ENCODE data around the gene KCNMA1.

KCNMA1 gene

GRCh38 chr10:77266242-77266641 is 371.4 kb downstream of the KCNMA1 start:
- no peak overlapping the region for H4K8ac ChIP-seq (ENCODE audit: low read length)
- no peak overlapping the region for H2BK12ac ChIP-seq (ENCODE audit: low read length in 2 of 2)
- H3K27me3 ChIP-seq (ENCODE audit: control insufficient read depth in 1 of 2, insufficient read depth in 1 of 2, low read length in 2 of 2): no peaks in the 10 kb centered on the region
- no peaks in the 10 kb centered on the region for H3K9me3 ChIP-seq (ENCODE audit: control insufficient read depth, low read length)
- H3K23ac ChIP-seq (ENCODE audit: low read length in 2 of 2): no peak overlapping the region
- H2AK5ac ChIP-seq (ENCODE audit: low read length, severe bottlenecking): no peak overlapping the region
- no peak overlapping the region for H3K14ac ChIP-seq (ENCODE audit: low read length in 2 of 2)
- no peak overlapping the region for H2AFZ ChIP-seq (ENCODE audit: low read depth, low read length)
- H3K79me1 ChIP-seq (replicated peaks; ENCODE audit: low read length, poor library complexity, severe bottlenecking): peaks cover 5% of the 10 kb centered on the region
- H3K27ac ChIP-seq (ENCODE audit: low read length, poor library complexity, severe bottlenecking): no peak overlapping the region
- WGBS: 100% methylated on average over 1 of the region's 2 CpGs
- no peak overlapping the region for H2BK15ac ChIP-seq (ENCODE audit: low read depth, poor library complexity, severe bottlenecking)
- H3K18ac ChIP-seq (ENCODE audit: low read depth in 1 of 2, low read length in 2 of 2): no peak overlapping the region
- no peak overlapping the region for H3K4me3 ChIP-seq (ENCODE audit: insufficient read depth in 1 of 2, low read depth in 1 of 2, low read length in 2 of 2)
- H3K4ac ChIP-seq (ENCODE audit: low read depth in 1 of 2, low read length in 2 of 2): no peak overlapping the region
- H3K9ac ChIP-seq (ENCODE audit: low read length): no peak overlapping the region
- no peak overlapping the region for H4K91ac ChIP-seq (ENCODE audit: low read length)
- no peak overlapping the region for H2BK5ac ChIP-seq (ENCODE audit: low read depth, low read length, poor library complexity, severe bottlenecking)
- peaks cover 3% of the 10 kb centered on the region for H3K4me1 ChIP-seq (ENCODE audit: control insufficient read depth, insufficient read depth, low read depth, low read length)
- H3K4me2 ChIP-seq (ENCODE audit: low read length, poor library complexity, severe bottlenecking): no peak overlapping the region
- no peak overlapping the region for H2BK120ac ChIP-seq (ENCODE audit: low read depth, low read length)
- no peaks in the 10 kb centered on the region for H3K36me3 ChIP-seq (ENCODE audit: control insufficient read depth in 1 of 2, insufficient read depth in 2 of 2, low read depth in 1 of 2, low read length in 2 of 2)
- DNase-seq: no peak

- Histone ChIP-seq H3K36me3 (ENCODE audit: control insufficient read depth in 1 of 2, insufficient read depth in 2 of 2, low read depth in 1 of 2, low read length in 2 of 2) (no peaks in the 10 kb centered on the region), H2BK12ac (ENCODE audit: low read length in 2 of 2) (no peak overlapping the region), H3K4ac (ENCODE audit: low read depth in 1 of 2, low read length in 2 of 2) (no peak overlapping the region), H3K79me1 (replicated peaks; ENCODE audit: low read length, poor library complexity, severe bottlenecking) (peaks cover 2% of the 10 kb centered on the region), H2BK15ac (ENCODE audit: low read depth, poor library complexity, severe bottlenecking) (no peak overlapping the region), H3K4me2 (ENCODE audit: low read length, poor library complexity, severe bottlenecking) (no peak overlapping the region), H2AFZ (ENCODE audit: low read depth, low read length) (no peak overlapping the region), H4K91ac (ENCODE audit: low read length) (no peak overlapping the region), H3K4me3 (ENCODE audit: insufficient read depth in 1 of 2, low read depth in 1 of 2, low read length in 2 of 2) (no peak overlapping the region), H3K18ac (ENCODE audit: low read depth in 1 of 2, low read length in 2 of 2) (no peak overlapping the region), H3K27me3 (ENCODE audit: control insufficient read depth in 1 of 2, insufficient read depth in 1 of 2, low read length in 2 of 2) (no peaks in the 10 kb centered on the region), H3K9me3 (ENCODE audit: control insufficient read depth, low read length) (no peaks in the 10 kb centered on the region), H3K4me1 (ENCODE audit: control insufficient read depth, insufficient read depth, low read depth, low read length) (peaks cover 3% of the 10 kb centered on the region), H2BK5ac (ENCODE audit: low read depth, low read length, poor library complexity, severe bottlenecking) (no peak overlapping the region), H2AK5ac (ENCODE audit: low read length, severe bottlenecking) (no peak overlapping the region), H3K23ac (ENCODE audit: low read length in 2 of 2) (no peak overlapping the region), H3K27ac (ENCODE audit: low read length, poor library complexity, severe bottlenecking) (no peak overlapping the region), H3K14ac (ENCODE audit: low read length in 2 of 2) (no peak overlapping the region), H4K8ac (ENCODE audit: low read length) (no peak overlapping the region), H3K9ac (ENCODE audit: low read length) (no peak overlapping the region), H2BK120ac (ENCODE audit: low read depth, low read length) (no peak overlapping the region)
- no peak for DNase-seq
- WGBS: 98% methylated on average over 3 of the region's 3 CpGs
These were observed 373.1 kb downstream of the KCNMA1 start for GRCh38 chr10:77264527-77264926.

GRCh38 chr10:77264107-77264506 is 373.5 kb downstream of the KCNMA1 start:
- DNase-seq: no peak
- WGBS: 97% methylated on average over 4 of the region's 4 CpGs
- Histone ChIP-seq H3K4me3 (ENCODE audit: insufficient read depth in 1 of 2, low read depth in 1 of 2, low read length in 2 of 2) (no peak overlapping the region), H3K36me3 (ENCODE audit: control insufficient read depth in 1 of 2, insufficient read depth in 2 of 2, low read depth in 1 of 2, low read length in 2 of 2) (no peaks in the 10 kb centered on the region), H3K79me1 (replicated peaks; ENCODE audit: low read length, poor library complexity, severe bottlenecking) (peaks cover 3% of the 10 kb centered on the region), H2BK5ac (ENCODE audit: low read depth, low read length, poor library complexity, severe bottlenecking) (no peak overlapping the region), H3K27me3 (ENCODE audit: control insufficient read depth in 1 of 2, insufficient read depth in 1 of 2, low read length in 2 of 2) (no peaks in the 10 kb centered on the region), H4K91ac (ENCODE audit: low read length) (no peak overlapping the region), H3K4me2 (ENCODE audit: low read length, poor library complexity, severe bottlenecking) (no peak overlapping the region), H4K8ac (ENCODE audit: low read length) (no peak overlapping the region), H3K9ac (ENCODE audit: low read length) (no peak overlapping the region), H3K4me1 (ENCODE audit: control insufficient read depth, insufficient read depth, low read depth, low read length) (peaks cover 3% of the 10 kb centered on the region), H3K18ac (ENCODE audit: low read depth in 1 of 2, low read length in 2 of 2) (no peak overlapping the region), H2BK120ac (ENCODE audit: low read depth, low read length) (no peak overlapping the region), H2BK15ac (ENCODE audit: low read depth, poor library complexity, severe bottlenecking) (no peak overlapping the region), H3K14ac (ENCODE audit: low read length in 2 of 2) (no peak overlapping the region), H2AK5ac (ENCODE audit: low read length, severe bottlenecking) (no peak overlapping the region), H3K9me3 (ENCODE audit: control insufficient read depth, low read length) (no peaks in the 10 kb centered on the region), H3K4ac (ENCODE audit: low read depth in 1 of 2, low read length in 2 of 2) (no peak overlapping the region), H3K23ac (ENCODE audit: low read length in 2 of 2) (no peak overlapping the region), H3K27ac (ENCODE audit: low read length, poor library complexity, severe bottlenecking) (no peak overlapping the region), H2BK12ac (ENCODE audit: low read length in 2 of 2) (no peak overlapping the region), H2AFZ (ENCODE audit: low read depth, low read length) (no peak overlapping the region)

- no peak overlapping the region for H3K23ac ChIP-seq (ENCODE audit: low read length in 2 of 2)
- no peak overlapping the region for H2BK5ac ChIP-seq (ENCODE audit: low read depth, low read length, poor library complexity, severe bottlenecking)
- no peak overlapping the region for H3K4me2 ChIP-seq (ENCODE audit: low read length, poor library complexity, severe bottlenecking)
- H3K36me3 ChIP-seq (ENCODE audit: control insufficient read depth in 1 of 2, insufficient read depth in 2 of 2, low read depth in 1 of 2, low read length in 2 of 2): no peaks in the 10 kb centered on the region
- H3K79me1 ChIP-seq (replicated peaks; ENCODE audit: low read length, poor library complexity, severe bottlenecking): peaks cover 3% of the 10 kb centered on the region
- H4K91ac ChIP-seq (ENCODE audit: low read length): no peak overlapping the region
- DNase-seq: no peak
- H3K18ac ChIP-seq (ENCODE audit: low read depth in 1 of 2, low read length in 2 of 2): no peak overlapping the region
- 95% methylated on average over 4 of the region's 4 CpGs for WGBS
- peaks cover 1% of the 10 kb centered on the region for H3K4me1 ChIP-seq (ENCODE audit: control insufficient read depth, insufficient read depth, low read depth, low read length)
- no peak overlapping the region for H2AFZ ChIP-seq (ENCODE audit: low read depth, low read length)
- no peak overlapping the region for H2BK120ac ChIP-seq (ENCODE audit: low read depth, low read length)
- no peaks in the 10 kb centered on the region for H3K9me3 ChIP-seq (ENCODE audit: control insufficient read depth, low read length)
- no peak overlapping the region for H3K4me3 ChIP-seq (ENCODE audit: insufficient read depth in 1 of 2, low read depth in 1 of 2, low read length in 2 of 2)
- H4K8ac ChIP-seq (ENCODE audit: low read length): no peak overlapping the region
- no peak overlapping the region for H2BK12ac ChIP-seq (ENCODE audit: low read length in 2 of 2)
- H3K27me3 ChIP-seq (ENCODE audit: control insufficient read depth in 1 of 2, insufficient read depth in 1 of 2, low read length in 2 of 2): no peaks in the 10 kb centered on the region
- H3K27ac ChIP-seq (ENCODE audit: low read length, poor library complexity, severe bottlenecking): no peak overlapping the region
- H3K9ac ChIP-seq (ENCODE audit: low read length): no peak overlapping the region
- peak overlapping the region in 1 of 2 experiments; percentile 71 for H3K14ac ChIP-seq (ENCODE audit: low read length in 2 of 2)
- no peak overlapping the region for H2BK15ac ChIP-seq (ENCODE audit: low read depth, poor library complexity, severe bottlenecking)
- no peak overlapping the region for H3K4ac ChIP-seq (ENCODE audit: low read depth in 1 of 2, low read length in 2 of 2)
- H2AK5ac ChIP-seq (ENCODE audit: low read length, severe bottlenecking): no peak overlapping the region
These were observed 373.9 kb downstream of the KCNMA1 start for GRCh38 chr10:77263700-77264099.

All from mesenchymal stem cell (in vitro differentiated cells and primary cell).